Neuron (in vitro differentiated cells): ENCODE results near the gene TTC31.

Experiments
- H2AFZ ChIP-seq: one replicate; pipeline ENCODE4 v1.6.1; 2013; ENCODE audit warnings: low read depth, mild to moderate bottlenecking, inconsistent platforms, low read length, moderate library complexity
- H3K27me3 ChIP-seq: one replicate; pipeline ENCODE4 v1.6.1; 2013; ENCODE audit warnings: low read length; ENCODE audit not compliant: insufficient read depth
- H3K36me3 ChIP-seq: one replicate; pipeline ENCODE4 v1.6.1; 2013; ENCODE audit warnings: low read length; ENCODE audit not compliant: insufficient read depth
- H3K4me1 ChIP-seq: one replicate; pipeline ENCODE4 v1.6.1; 2013; ENCODE audit warnings: low read length; ENCODE audit not compliant: insufficient read depth
- H3K4me3 ChIP-seq: 2 replicates; pipeline ENCODE4 v1.5.1; 2013; ENCODE audit warnings: mild to moderate bottlenecking, low read length, moderate library complexity
- H3K9me3 ChIP-seq: one replicate; pipeline ENCODE4 v1.6.1; 2013; ENCODE audit warnings: low read length

TTC31 gene

GRCh38 chr2:74511104-74511989, 28.5 kb downstream of the TTC31 start:
- peaks cover 6% of the 10 kb centered on the region for H3K4me1 ChIP-seq
- peaks cover 63% of the 10 kb centered on the region for H3K27me3 ChIP-seq
- no peak overlapping the region for H3K4me3 ChIP-seq
- H3K36me3 ChIP-seq: no peaks in the 10 kb centered on the region
- H2AFZ ChIP-seq: no peak overlapping the region
- H3K9me3 ChIP-seq: peaks cover 6% of the 10 kb centered on the region

- Histone ChIP-seq H3K9me3 (peaks cover 14% of the 10 kb centered on the region), H3K36me3 (no peaks in the 10 kb centered on the region), H3K4me1 (no peaks in the 10 kb centered on the region), H2AFZ (no peak overlapping the region), H3K27me3 (peaks cover 77% of the 10 kb centered on the region), H3K4me3 (no peak overlapping the region)
These were observed 30.1 kb downstream of the TTC31 start for GRCh38 chr2:74512744-74513604.

GRCh38 chr2:74513605-74514367, 30.9 kb downstream of the TTC31 start:
- no peak overlapping the region for H3K4me3 ChIP-seq
- no peak overlapping the region for H2AFZ ChIP-seq
- no peaks in the 10 kb centered on the region for H3K36me3 ChIP-seq
- H3K9me3 ChIP-seq: peaks cover 14% of the 10 kb centered on the region
- H3K27me3 ChIP-seq: peaks cover 86% of the 10 kb centered on the region
- no peaks in the 10 kb centered on the region for H3K4me1 ChIP-seq

GRCh38 chr2:74514368-74515270, 31.7 kb downstream of the TTC31 start, which contains the start of gene TLX2:
Gene TLX2 (plus strand): TSS chr2:74514450. CDS start chr2:74514807, 357 bp downstream.
- Histone ChIP-seq H3K4me1 (no peaks in the 10 kb centered on the region), H3K9me3 (peaks cover 14% of the 10 kb centered on the region), H3K36me3 (no peaks in the 10 kb centered on the region), H2AFZ (no peak within 1 kb of the TSS), H3K4me3 (no peak within 1 kb of the TSS), H3K27me3 (peaks cover 92% of the 10 kb centered on the region)

- H3K4me3 ChIP-seq: no peak overlapping the region
These were observed 32.5 kb downstream of the TTC31 start for GRCh38 chr2:74515271-74515980.

GRCh38 chr2:74515981-74516633, 33.2 kb downstream of the TTC31 start:
- Histone ChIP-seq H3K4me1 (no peaks in the 10 kb centered on the region), H3K36me3 (no peaks in the 10 kb centered on the region), H2AFZ (no peak overlapping the region), H3K9me3 (peaks cover 14% of the 10 kb centered on the region), H3K27me3 (peaks cover 93% of the 10 kb centered on the region), H3K4me3 (no peak overlapping the region)

More at GRCh38 chr2:74515271-74515980, 32.5 kb downstream of the TTC31 start:
- H3K36me3 ChIP-seq: no peaks in the 10 kb centered on the region
- no peak overlapping the region for H2AFZ ChIP-seq
- H3K9me3 ChIP-seq: peaks cover 14% of the 10 kb centered on the region
- no peaks in the 10 kb centered on the region for H3K4me1 ChIP-seq
- peaks cover 92% of the 10 kb centered on the region for H3K27me3 ChIP-seq

GRCh38 chr2:74516650-74517049, 33.8 kb downstream of the TTC31 start:
- Histone ChIP-seq H3K36me3 (no peaks in the 10 kb centered on the region), H3K9me3 (peaks cover 14% of the 10 kb centered on the region), H2AFZ (no peak overlapping the region), H3K27me3 (peaks cover 90% of the 10 kb centered on the region), H3K4me1 (no peaks in the 10 kb centered on the region), H3K4me3 (no peak overlapping the region)

GRCh38 chr2:74522516-74522915, 39.6 kb downstream of the TTC31 start:
- H3K9me3 ChIP-seq: no peaks in the 10 kb centered on the region
- H3K4me1 ChIP-seq: no peaks in the 10 kb centered on the region
- H3K4me3 ChIP-seq: no peak overlapping the region
- H2AFZ ChIP-seq: no peak overlapping the region
- H3K36me3 ChIP-seq: peaks cover 19% of the 10 kb centered on the region
- H3K27me3 ChIP-seq: peaks cover 48% of the 10 kb centered on the region

- no peaks in the 10 kb centered on the region for H3K9me3 ChIP-seq
- no peak overlapping the region for H3K4me3 ChIP-seq
- peaks cover 10% of the 10 kb centered on the region for H3K4me1 ChIP-seq
- H2AFZ ChIP-seq: no peak overlapping the region
- H3K36me3 ChIP-seq: peaks cover 26% of the 10 kb centered on the region
- H3K27me3 ChIP-seq: peaks cover 33% of the 10 kb centered on the region
These were observed 41.1 kb downstream of the TTC31 start for GRCh38 chr2:74524005-74524404.

- no peaks in the 10 kb centered on the region for H3K9me3 ChIP-seq
- H3K4me1 ChIP-seq: peaks cover 12% of the 10 kb centered on the region
- H3K27me3 ChIP-seq: peaks cover 22% of the 10 kb centered on the region
- H3K4me3 ChIP-seq: no peak overlapping the region
- H2AFZ ChIP-seq: no peak overlapping the region
- peaks cover 26% of the 10 kb centered on the region for H3K36me3 ChIP-seq
These were observed 42.3 kb downstream of the TTC31 start for GRCh38 chr2:74524955-74525716.
